ENCODE measurements around the gene CMTM1.

DNA sequence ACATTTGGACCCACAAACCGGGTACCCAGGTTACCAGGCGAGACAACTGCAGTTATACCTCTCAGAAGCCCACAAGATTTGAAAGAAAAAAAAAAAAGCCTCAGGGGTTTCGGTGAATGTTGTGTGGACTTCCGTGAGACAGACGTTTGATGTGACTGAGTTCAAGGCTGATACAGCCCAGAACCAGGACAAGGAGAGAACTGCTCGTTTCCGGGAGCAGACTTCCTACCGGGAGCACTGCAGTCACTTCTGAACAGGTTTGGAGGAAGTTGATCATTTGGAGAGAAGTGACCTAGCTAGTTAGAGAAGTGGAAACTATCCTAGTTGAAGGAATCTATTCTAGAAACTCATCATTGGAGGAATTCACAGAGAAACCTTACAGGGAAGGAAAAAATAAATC is 13.0 kb upstream of the CMTM1 start:
- TF ChIP-seq TCF4 (CRISPR knock-in tag; IDR thresholded peaks at IDR 0.05; ENCODE audit: borderline replicate concordance) (no peak), PPARA (CRISPR knock-in tag; IDR thresholded peaks at IDR 0.05; ENCODE audit: borderline replicate concordance) (no peak), TOX (CRISPR knock-in tag; IDR thresholded peaks at IDR 0.05; ENCODE audit: borderline replicate concordance) (no peak), CREB5 (CRISPR knock-in tag; IDR thresholded peaks at IDR 0.05; ENCODE audit: low read depth) (no peak), PATZ1 (CRISPR knock-in tag; IDR thresholded peaks at IDR 0.05; ENCODE audit: borderline replicate concordance) (no peak), ZFP30 (CRISPR knock-in tag; IDR thresholded peaks at IDR 0.05) (no peak)
